OCI-LY7 (cell line): ENCODE results near the gene MGMT.

Experiments used
- CTCF ChIP-seq: fragments of 200-600 bp; sonication (generic); conservative IDR thresholded peaks from 2 replicates; pipeline ENCODE4 v1.5.1; 2014; ENCODE audit warnings: mild to moderate bottlenecking, antibody characterized with exemption, low read length, moderate library complexity, mixed read lengths
- EZH2phosphoT487 ChIP-seq: fragments of 200-600 bp; sonication (generic); IDR thresholded peaks from 2 replicates; pipeline ENCODE4 v1.6.1; 2018; ENCODE audit warnings: low read depth, borderline replicate concordance, mild to moderate bottlenecking, mixed run types, antibody characterized with exemption, low read length, moderate library complexity, mixed read lengths

GRCh38 chr10:129765664-129766550 is 298.9 kb downstream of the MGMT start:
- TF ChIP-seq CTCF (no peak), EZH2phosphoT487 (no peak)
